HG02884 (cell line): ENCODE results near the gene MRPS7.

Source experiments
- ATAC-seq: cut with Tn5 transposase; IDR thresholded peaks from one replicate; pipeline ENCODE4 v1.9.1; 2021; ENCODE audit warnings: mild to moderate bottlenecking, moderate library complexity; ENCODE audit not compliant: unreplicated experiment

Gene MRPS7

DNA sequence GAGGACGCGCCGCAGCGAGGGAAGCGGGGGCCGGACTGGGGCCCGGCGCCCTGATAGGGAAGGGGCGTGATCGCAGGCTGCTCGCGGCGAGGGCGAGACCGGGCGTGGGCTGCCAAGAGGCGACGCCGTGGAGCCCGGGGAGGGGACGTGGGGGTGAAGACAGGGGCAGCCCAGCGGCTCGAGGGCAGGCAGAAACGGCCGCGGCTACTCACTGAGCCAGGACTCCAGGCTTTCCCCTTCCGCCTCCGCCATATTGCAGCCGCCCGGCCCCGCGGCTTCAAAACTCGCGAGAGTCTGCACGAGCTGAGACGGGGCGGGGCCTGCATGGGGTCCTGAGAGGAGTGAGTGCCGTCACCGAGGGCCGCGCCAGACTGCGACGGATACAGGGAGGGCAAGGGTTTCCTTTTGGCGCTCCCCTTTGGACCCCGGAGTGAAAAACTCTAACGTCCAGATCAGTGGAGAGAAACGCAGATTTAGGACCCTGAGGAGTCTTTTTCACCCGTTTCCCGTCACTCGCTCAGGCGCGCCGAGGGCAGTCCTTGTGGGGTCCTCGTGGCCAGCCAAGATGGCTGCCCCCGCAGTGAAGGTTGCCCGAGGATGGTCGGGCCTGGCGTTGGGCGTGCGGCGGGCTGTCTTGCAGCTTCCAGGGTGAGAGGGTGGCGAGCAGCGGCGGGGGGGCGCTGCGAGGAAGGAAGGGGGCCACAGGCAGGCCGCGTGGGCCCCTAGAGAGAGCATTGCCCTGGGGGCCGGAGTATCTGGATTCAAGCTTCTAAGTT is at the start of gene MRPS7, which contains the start of gene GGA3:
Gene MRPS7, plus strand, starts transcription at position 544 of the 776 bp plus-strand sequence. Its CDS starts 22 bp downstream, at position 566.
Gene GGA3, minus strand, starts transcription at position 271 of the 776 bp plus-strand sequence. Its CDS starts 19 bp downstream, at position 252.
- peak; percentile 85 for ATAC-seq

DNA sequence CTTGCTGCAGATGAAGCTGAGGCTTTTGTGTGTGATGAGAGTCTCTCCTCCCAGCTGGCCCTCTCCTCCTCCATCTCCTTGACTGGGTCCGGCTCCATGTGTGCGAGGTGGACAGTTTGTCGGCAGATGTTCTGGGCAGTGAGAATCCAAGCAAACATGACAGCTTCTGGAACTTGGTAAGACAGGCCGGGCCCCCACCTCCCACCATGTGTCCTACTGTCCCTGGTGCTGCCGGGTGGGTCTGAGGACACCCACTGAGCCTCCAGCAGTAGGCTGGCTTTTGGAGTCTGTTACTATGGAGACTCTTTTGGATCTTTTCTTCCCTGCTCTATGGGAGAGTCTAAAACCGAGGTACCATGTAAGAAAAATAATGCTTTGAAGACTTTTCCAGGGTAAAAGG is 43.5 kb upstream of the MRPS7 start:
- ATAC-seq = no peak

DNA sequence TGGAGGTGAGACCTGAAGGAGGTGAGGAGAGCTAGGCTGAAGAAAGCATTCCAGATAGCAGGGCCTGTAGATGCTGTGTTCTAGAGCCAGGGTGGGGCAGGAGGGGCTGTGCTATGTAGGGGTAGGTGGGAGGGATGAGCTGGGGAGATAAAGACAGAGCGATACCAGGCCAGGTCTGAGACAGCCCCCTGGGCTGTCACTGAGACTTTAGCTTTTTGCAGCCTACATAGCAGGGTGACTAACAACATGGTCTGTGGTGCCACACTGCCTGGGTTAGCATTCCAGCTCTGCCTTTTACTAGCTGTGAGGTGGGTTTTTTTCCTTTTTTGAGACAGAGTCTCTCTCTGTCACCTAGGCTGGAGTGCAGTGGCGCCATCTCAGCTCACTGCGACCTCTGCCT is 41.9 kb upstream of the MRPS7 start:
- ATAC-seq = no peak

DNA sequence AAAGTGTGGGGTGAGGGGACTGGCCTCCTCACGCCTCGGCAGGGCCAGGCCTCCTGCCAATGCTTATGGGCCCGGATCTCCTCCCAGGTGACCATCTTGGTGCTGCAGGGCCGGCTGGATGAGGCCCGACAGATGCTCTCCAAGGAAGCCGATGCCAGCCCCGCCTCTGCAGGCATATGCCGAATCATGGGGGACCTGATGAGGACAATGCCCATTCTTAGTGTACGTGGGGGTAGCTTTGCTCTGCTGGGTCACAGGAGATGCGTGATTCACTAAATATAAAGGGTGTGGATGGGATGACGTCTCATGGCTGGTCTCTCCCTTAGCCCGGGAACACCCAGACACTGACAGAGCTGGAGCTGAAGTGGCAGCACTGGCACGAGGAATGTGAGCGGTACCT is 36.7 kb upstream of the MRPS7 start:
- no peak for ATAC-seq

DNA sequence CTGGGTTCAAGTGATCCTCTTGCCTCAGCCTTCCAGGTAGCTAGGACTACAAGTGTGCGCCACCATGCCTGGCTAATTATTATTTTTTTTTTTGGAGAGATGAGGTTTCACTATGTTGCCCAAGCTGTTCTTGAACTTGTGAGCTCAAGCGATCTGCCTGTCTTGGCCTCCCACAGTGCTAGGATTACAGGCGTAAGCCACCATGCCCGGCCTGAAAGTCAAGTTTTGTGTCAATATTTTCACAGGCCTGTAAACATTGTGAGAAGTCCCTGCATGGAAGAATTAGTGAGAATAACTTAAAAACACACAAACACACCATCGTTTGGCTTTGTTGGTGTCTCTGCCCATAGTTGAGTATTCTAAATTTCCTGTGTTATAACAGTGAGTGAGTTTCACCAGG is 34.0 kb upstream of the MRPS7 start:
- no peak for ATAC-seq

DNA sequence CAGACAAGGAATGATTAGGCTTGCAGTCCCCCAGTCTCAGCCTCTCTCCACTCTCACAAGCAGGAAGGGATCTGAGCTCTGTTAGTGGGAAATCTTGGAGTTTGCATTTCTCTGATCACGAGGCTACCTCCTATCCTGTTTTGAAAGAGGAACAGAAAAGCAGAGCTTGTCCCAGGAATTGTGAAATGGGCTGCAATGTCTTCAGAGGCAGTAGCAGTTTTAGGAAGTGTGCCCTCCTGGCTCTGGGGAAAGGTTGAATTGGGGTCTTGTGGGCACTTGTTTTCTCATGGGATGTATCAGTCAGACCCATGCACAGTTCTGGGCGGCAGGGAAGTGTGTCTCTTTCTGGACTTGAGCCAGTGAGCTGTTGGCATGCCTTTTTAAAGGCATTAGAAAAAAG is 33.4 kb upstream of the MRPS7 start:
- no peak for ATAC-seq

DNA sequence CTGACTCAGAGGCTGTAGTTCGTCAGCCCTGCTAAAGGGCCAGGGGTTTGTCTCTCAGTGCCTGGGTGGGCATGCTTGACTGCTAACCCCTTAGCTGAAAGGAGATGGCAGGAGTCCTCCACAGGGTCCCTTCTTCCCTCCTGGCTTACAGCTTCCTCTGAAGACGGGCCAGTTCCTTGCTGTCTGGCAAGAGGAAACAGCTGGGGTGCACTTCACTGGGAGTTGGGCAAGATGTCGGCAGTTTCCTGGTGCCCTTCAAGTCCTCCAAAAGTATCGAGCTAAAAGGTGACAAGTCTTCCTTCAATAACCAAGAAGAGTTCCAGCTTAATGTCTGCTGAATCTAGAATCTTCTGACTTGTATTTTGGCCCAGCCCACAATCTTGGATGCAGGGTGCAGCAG is 32.8 kb upstream of the MRPS7 start:
- no peak for ATAC-seq

DNA sequence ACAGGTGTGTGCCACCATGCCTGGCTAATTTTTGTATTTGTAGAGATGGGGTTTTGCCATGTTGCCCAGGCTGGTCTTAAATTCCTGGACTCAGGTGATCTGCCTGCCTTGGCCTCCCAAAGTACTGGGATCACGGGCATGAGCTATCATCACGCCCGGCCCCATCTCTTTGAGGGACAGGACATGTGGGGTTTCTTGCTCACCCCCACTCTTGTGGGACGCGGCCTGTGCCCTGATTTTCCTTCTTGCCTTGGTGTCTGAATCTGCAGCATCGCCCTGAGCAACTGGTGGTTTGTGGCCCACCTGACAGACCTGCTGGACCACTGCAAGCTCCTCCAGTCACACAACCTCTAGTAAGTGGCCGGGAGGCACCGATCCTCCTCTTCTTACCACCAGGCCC is 30.6 kb upstream of the MRPS7 start:
- no peak for ATAC-seq

DNA sequence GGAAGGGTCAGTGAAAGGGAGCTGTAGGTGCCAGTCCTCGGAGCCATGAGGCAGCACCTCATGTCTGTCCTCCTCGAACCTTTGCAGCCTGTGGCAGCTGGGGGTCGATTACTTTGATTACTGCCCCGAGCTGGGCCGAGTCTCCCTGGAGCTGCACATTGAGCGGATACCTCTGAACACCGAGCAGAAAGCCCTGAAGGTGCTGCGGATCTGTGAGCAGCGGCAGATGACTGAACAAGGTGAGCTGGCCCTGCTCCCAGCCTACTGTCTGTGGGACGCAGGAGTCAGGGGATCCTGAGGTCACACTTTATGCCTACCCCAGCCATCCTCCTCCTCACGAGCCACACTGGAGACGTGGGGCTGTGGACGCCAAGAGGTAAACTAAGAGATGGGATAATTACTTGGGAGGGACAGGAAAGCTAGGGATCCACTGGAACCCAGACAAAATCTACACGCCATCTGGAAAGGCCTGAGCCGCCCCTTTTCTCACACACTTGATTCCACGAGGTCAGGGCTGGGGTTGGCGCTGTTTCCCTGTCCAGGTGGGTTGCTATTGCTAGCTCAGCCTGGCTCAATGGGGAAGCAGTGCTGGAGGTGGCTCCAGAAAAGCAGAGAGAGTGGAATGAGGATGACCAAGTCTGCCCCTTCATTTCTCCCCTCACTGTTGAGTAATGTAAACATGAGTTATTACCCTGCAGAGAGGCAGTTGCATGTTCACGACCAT is 29.8 kb upstream of the MRPS7 start:
- no peak for ATAC-seq

DNA sequence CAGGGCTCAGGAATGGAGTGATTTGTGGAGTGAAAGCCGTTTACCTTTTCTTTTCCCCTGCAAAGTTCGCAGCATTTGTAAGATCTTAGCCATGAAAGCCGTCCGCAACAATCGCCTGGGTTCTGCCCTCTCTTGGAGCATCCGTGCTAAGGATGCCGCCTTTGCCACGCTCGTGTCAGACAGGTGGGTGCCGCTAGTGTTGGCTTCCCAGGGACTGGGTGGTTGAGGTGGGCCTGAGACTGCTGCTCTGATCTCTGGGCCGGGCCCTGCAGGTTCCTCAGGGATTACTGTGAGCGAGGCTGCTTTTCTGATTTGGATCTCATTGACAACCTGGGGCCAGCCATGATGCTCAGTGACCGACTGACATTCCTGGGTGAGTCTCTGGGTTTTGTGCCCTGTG is 28.9 kb upstream of the MRPS7 start:
- ATAC-seq = no peak

DNA sequence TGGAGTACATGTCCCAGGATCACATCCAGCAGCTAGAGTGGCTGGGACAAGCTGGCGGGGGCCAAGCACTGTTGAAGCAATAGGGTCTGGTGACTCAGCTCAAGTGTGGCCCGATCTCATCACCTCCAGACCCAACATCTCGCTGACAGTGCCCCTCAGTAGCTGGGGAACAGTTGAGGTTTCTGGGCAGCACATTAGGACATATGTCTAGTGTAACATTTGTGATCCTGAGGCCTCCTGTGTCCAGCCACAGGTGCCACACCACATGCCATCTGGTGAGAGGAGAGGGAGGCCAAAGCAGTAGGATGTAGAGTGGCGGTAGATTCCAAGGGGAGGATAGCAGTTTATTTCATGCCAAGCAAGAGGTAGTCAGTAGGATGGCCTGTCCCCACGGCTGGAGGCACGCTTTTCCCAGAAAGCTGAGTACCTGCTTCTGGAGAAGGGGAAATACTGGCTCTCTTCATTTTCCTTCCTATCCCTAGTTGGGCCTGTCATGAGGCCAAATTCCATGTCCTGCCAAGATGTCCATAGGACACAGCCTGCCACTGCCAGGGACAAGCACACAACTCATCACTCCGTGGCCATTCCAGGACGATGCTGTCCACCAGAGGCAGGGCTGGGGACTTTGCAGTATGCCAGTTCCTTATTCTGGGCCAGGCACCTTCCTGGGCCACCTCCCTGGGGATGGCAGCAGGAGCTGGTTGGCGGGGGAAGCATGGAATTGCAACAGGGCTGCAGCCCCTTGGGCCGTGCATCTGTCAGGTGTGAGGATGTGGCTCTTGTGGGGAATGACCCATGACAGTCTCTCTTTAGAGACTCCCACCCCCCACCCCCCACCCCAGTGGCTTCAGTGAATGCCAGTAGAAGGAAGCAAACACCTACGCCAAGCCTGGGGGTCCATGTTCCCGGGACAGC is 24.3 kb upstream of the MRPS7 start:
- no peak for ATAC-seq

DNA sequence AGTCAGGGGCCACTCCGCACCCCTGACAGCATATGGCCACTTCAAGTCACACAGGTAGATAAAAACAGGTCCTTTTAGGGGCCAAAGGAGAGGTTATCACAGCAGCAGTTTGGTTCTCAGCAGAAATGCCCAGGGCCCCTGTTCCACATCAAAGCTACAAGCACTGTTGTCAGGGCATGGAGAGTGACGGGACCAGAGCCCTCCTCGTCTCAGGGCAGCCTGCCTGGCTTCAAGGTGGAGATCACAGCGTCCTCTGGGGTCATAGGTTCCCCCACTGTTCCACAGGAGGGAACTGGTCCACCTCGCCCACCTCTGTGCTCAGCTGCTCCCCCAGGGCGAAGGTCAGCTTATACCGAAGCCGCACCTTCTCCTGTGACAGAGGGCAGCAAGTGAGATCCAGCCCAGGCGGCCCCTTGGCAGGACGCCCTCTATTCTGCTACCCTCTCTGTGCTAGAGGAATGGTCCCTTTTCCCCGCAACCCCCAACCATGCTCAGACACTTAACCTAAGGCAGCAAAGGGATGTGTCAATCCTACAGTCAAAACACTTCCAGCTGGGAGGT is 23.6 kb upstream of the MRPS7 start:
- ATAC-seq = no peak

DNA sequence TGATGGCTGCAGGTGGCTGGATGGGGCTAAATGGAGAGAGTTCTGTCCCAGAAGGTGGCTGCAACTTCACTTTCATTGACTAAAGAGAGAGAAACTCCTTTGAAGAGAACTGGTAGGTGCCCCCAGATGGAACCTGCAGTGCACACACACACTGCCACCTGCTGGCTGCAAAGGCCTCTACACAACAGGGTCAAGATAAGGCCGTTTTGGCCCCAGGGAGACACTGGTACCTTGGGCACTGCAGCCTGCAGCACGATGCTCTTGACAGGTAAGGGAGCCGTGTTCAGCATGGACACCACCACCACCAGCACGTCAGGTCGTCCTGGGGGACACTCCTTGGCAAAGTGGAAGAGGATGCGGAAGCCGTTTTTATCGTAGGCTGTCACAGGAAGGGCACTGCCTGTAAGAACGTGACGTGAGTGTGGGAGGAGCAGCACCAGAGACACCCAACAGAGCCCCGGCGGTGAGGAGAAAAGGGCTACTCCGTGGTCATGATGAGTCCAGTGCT is 22.9 kb upstream of the MRPS7 start:
- no peak for ATAC-seq

DNA sequence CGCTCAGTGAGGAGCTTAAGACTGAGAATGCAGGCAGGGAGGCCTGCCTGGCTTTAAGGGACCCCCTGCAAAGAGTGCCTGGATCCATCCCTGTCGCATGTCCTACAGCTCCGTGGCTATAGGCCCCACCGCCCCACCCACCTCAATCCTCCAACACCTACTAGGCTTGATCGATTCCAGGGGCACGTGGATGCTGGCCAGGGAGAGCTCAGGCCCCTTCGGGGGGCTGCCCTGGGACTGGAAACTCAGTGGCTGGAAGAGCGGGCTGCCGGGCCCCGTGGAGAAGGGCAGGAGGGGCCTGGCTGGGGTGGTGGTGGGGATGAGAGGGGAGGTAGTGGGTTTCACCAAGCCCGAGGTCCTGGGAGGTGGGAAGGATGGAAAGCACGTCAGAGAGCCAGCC is 22.5 kb upstream of the MRPS7 start:
- ATAC-seq = no peak

DNA sequence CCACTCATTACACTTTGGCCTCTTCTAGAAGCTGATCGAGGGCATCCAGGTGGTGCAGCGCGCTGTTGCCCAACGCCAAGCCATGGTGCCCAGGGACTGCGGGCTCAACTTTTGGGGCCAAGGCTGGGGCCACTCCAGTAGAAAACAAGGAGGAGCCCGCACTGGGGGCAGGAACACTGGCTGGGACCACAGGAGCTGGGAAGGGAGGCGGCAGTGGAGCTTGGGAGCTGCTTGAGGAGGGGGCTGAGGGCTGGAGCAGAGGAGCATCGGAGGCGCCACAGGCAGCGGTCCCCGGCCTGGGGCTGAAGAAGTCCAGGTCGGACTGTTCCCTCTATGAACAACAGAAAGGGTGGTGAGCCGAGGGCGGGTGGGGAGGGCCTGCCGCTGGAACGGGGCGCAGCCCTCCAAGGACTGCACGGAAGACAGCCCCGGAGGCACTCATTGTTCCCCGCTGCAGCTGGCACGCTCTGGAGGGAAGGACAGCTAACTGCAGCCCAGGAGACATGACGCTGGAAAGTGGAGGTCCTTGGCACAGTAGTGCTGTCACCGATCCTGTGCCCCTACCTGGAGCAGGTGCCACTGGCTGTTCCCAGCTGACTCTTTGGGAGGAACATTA is 21.8 kb upstream of the MRPS7 start:
- ATAC-seq = no peak

DNA sequence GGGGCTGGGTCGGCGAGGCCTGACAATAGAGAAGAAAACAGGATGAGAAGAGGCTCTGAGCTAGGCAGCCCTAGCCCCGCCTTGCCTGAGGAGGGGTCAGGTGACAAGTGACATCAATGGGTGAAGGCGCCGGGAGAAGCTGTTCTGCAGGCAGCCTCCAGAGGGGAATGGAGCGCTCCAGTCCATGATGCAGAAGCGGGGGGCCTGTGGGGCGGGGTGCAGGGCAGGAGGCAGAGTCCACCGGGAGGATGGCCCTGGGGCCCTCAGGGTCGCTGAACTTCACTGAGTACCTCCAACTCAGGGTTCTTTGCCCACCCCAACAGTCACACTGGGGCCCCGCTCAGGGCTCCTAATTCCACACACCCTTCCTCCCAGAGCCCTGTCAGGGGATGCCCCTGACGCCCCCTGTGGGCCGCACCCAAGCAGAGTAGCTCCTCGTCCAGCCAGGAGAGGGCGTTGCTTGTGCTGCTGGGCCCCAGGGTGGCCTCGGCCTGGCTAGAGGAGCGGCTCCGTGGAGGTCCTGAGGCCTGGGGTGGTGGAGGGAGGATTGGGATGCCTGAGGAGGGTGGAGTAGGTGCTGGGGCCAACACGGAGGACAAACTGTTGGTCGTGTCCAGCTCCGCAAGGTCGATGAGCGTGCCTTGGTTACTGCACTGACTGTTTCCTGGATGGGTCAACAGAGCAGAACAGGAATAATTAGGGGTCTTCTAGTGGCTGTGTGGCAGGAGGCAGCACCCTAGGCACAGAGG is 21.1 kb upstream of the MRPS7 start:
- no peak for ATAC-seq

DNA sequence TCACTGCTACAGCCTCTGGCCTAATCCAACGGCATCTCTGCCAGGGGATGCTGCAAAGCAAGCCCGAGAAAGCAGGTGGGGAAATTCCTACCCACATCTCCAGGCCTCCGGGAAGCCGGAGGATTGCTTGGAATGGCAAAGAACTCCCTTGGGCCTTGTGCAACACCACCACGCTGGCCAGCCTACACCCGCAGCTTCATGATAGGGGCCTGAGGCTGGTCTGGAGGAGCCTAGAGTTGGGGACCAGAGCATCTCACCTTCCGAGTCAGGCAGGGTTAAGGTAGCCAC is 20.6 kb upstream of the MRPS7 start:
- ATAC-seq = no peak

DNA sequence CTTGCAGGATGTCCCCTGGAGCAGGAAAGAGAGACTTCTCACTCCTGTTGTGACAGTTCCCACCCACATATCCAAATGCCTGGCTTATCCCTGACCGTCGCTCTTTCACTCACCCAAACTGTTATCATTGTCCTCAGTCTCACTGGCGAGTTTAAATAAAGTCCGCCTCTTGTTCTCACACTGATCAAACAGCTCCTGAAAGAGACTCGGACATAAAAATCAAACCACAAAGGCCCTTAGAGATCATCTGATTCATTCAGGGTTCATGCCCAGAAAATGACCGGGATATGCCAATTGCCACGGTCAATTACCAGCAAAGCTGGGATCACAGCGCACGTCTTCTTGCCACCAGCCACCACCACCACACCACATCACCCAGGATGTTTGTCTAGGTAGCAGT is 20.2 kb upstream of the MRPS7 start:
- no peak for ATAC-seq

DNA sequence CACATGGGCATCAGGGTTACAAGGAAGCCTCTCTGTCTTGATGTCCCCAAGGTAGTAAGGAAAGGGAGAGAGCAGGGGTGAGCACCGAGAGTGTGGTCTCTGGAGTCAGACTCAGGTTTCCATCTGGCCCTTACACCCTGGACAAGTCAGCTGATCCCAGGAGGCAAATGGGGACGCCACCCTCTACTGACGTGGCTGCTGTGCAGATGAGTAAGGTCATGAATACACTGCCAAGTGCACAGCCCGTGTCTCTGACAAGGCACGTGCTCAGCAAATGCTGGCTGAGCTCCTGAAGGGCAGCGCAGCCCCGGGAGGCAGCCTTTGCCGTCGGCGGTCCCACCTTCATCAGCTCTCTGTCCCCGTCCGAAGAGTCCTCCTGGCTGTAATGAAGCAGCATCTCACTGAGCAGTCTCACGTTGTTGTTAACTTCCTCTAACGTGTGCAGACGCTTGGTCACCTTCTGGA is 19.7 kb upstream of the MRPS7 start:
- ATAC-seq = no peak
